Natural killer cell (primary cell): ENCODE results near the gene RYR1. TPM values are rescaled to one million over a fixed set of nuclear protein-coding genes. Genes with fewer than 3 reads are reported as not detected.

Experiments
- ATAC-seq, 3 donors: fragments of 150-1000 bp in 2 of 3; fragments of 200-7000 bp in 1 of 3; cut with Tn5 transposase; 1 replicate in 1 of 3; 2 replicates in 2 of 3; pipeline ENCODE4 v1.10.0; 2021; ENCODE audit warnings: mild to moderate bottlenecking in 2 of 3, moderate library complexity in 2 of 3
- DNase-seq, 2 donors: peaks; one replicate each; pipeline versions ENCODE4 v3.0.0 to v3.0.0-alpha.2; 2013 to 2021; ENCODE audit warnings: mixed read lengths in 1 of 2
- H3K27ac ChIP-seq: one replicate; pipeline ENCODE4 v1.5.1; 2013; ENCODE audit warnings: mild to moderate bottlenecking, low read length
- H3K27me3 ChIP-seq: one replicate; pipeline ENCODE4 v1.6.1; 2013; ENCODE audit warnings: low read length; ENCODE audit not compliant: control insufficient read depth, insufficient read depth
- H3K36me3 ChIP-seq: one replicate; pipeline ENCODE4 v1.6.1; 2013; ENCODE audit warnings: low read length; ENCODE audit not compliant: control insufficient read depth, insufficient read depth
- H3K4me1 ChIP-seq: one replicate; pipeline ENCODE4 v1.6.1; 2013; ENCODE audit warnings: low read length; ENCODE audit not compliant: control insufficient read depth, insufficient read depth
- H3K4me3 ChIP-seq: one replicate; pipeline ENCODE4 v1.5.1; 2013; ENCODE audit warnings: low read length
- H3K9me3 ChIP-seq: one replicate; pipeline ENCODE4 v1.6.1; 2013; ENCODE audit warnings: low read length; ENCODE audit not compliant: control insufficient read depth, insufficient read depth
- H3K27ac Mint-ChIP-seq, 2 donors: one replicate each; pipeline ENCODE4 v1.8.0; 2022; ENCODE audit warnings: mild to moderate bottlenecking in 2 of 2, mixed read lengths in 2 of 2, moderate library complexity in 1 of 2
- H3K27me3 Mint-ChIP-seq, 2 donors: one replicate each; pipeline ENCODE4 v1.8.0; 2022; ENCODE audit warnings: low read depth in 2 of 2, mixed read lengths in 2 of 2
- H3K36me3 Mint-ChIP-seq: one replicate; pipeline ENCODE4 v1.8.0; 2022; ENCODE audit warnings: mixed read lengths
- H3K4me1 Mint-ChIP-seq, 2 donors: one replicate each; pipeline ENCODE4 v1.8.0; 2022; ENCODE audit warnings: mixed read lengths in 2 of 2
- H3K4me3 Mint-ChIP-seq: one replicate; pipeline ENCODE4 v1.8.0; 2022; ENCODE audit warnings: mild to moderate bottlenecking, moderate library complexity, mixed read lengths
- H3K9me3 Mint-ChIP-seq, 2 donors: one replicate each; pipeline ENCODE4 v1.8.0; 2022; ENCODE audit warnings: mixed read lengths in 2 of 2
- WGBS: methylation state at CpG from one replicate; pipeline ENCODE4 v1.1.7; 2013; ENCODE audit warnings: missing lambda C conversion rate; ENCODE audit not compliant: insufficient coverage; 5-methylcytosine and 5-hydroxymethylcytosine counted together
- intact Hi-C: fragments of 100-400 bp; cut with micrococcal nuclease; formaldehyde crosslinking; loops from one replicate; pipeline ENCODE4 v1.14.2; 2022
- total RNA-seq, 4 donors: library from RNA; stranded (reverse); fragments of 120-200 nt in 1 of 4; gene quantifications; one replicate each; pipeline versions ENCODE4 v1.2.3 to v1.2.4, GENCODE V29; 2013 to 2022
- TF ChIP-seq, protein P1 (sequence below): fragments of 200-600 bp; IDR thresholded peaks from one replicate; pipeline ENCODE4 v1.8.0; 2022; ENCODE audit warnings: antibody characterized with exemption

The RYR1 gene
- total RNA-seq, 3 donors from 2014 or later (not counting 1 experiment from before 2014, with no cell fraction given), result 0.05 to 1.0 (median 0.65) TPM

DNA sequence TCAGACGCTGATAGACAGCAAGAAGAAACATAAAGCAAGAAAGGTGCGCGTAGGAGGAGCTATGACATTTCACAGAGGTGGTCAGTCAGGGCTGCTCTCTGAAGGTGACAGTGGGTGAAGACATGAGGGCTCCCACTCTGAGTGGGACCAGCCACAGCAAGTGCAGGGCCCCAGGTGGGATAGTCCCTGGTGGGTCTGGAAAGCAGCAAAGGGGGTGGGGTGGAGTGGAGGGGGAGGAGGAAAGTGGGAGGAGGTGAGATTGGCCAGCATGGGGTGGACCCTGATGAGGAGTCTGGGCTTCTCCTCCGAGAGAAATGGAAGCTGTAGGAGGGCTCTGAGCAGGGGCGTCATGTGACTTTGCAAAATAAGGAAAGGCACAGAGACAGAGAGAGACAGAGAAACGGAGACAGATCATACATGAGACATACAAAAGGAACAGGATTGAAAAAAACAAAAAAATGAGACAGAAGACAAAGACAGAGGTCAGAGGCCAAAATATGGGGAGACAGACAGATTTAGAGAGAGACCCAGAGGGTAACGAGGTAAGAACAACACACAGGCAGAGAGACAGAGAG, 181.6 kb downstream of the RYR1 start:
- TF ChIP-seq, protein P1, sequence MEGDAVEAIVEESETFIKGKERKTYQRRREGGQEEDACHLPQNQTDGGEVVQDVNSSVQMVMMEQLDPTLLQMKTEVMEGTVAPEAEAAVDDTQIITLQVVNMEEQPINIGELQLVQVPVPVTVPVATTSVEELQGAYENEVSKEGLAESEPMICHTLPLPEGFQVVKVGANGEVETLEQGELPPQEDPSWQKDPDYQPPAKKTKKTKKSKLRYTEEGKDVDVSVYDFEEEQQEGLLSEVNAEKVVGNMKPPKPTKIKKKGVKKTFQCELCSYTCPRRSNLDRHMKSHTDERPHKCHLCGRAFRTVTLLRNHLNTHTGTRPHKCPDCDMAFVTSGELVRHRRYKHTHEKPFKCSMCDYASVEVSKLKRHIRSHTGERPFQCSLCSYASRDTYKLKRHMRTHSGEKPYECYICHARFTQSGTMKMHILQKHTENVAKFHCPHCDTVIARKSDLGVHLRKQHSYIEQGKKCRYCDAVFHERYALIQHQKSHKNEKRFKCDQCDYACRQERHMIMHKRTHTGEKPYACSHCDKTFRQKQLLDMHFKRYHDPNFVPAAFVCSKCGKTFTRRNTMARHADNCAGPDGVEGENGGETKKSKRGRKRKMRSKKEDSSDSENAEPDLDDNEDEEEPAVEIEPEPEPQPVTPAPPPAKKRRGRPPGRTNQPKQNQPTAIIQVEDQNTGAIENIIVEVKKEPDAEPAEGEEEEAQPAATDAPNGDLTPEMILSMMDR, result no peak
- no peaks in the 10 kb centered on the region for H3K27me3 ChIP-seq
- 88% methylated on average over 7 of the region's 7 CpGs for WGBS
- H3K36me3 ChIP-seq, result peaks cover 23% of the 10 kb centered on the region
- peaks cover 50% of the 10 kb centered on the region for H3K4me1 ChIP-seq
- H3K36me3 Mint-ChIP-seq, result no peaks in the 10 kb centered on the region
- H3K4me3 Mint-ChIP-seq, result peak overlapping the region; percentile 33
- no peaks in the 10 kb centered on the region for H3K27me3 Mint-ChIP-seq
- intact Hi-C loops, result no loop called here
- no peak for ATAC-seq
- no peak overlapping the region for H3K27ac ChIP-seq
- H3K27ac Mint-ChIP-seq, result no peak overlapping the region
- peaks cover 37 to 62% of the 10 kb centered on the region in 2 donors for H3K4me1 Mint-ChIP-seq
- no peaks in the 10 kb centered on the region for H3K9me3 ChIP-seq
- H3K9me3 Mint-ChIP-seq, result no peaks in the 10 kb centered on the region
- H3K4me3 ChIP-seq, result no peak overlapping the region
- no peak for DNase-seq

- TF ChIP-seq, protein P1, result no peak
- ATAC-seq, result no peak
- intact Hi-C loops, result no loop called here
- Histone ChIP-seq H3K9me3 (no peaks in the 10 kb centered on the region), H3K4me3 (no peak overlapping the region), H3K27ac (peak overlapping the region; percentile 6), H3K4me1 (peaks cover 52% of the 10 kb centered on the region), H3K27me3 (no peaks in the 10 kb centered on the region), H3K36me3 (peaks cover 19% of the 10 kb centered on the region)
- no peaks in the 10 kb centered on the region for H3K9me3 Mint-ChIP-seq
- peaks cover 41 to 64% of the 10 kb centered on the region in 2 donors for H3K4me1 Mint-ChIP-seq
- H3K27ac Mint-ChIP-seq, result peak overlapping the region; percentile 98
- H3K36me3 Mint-ChIP-seq, result no peaks in the 10 kb centered on the region
- no peaks in the 10 kb centered on the region for H3K27me3 Mint-ChIP-seq
- H3K4me3 Mint-ChIP-seq, result peak overlapping the region; percentile 100
- WGBS, result 78% methylated on average over 5 of the region's 6 CpGs
- peak in 1 of 2 donors; percentile 24 for DNase-seq
These were observed 182.8 kb downstream of the RYR1 start for GRCh38 chr19:38616265-38616664.

DNA sequence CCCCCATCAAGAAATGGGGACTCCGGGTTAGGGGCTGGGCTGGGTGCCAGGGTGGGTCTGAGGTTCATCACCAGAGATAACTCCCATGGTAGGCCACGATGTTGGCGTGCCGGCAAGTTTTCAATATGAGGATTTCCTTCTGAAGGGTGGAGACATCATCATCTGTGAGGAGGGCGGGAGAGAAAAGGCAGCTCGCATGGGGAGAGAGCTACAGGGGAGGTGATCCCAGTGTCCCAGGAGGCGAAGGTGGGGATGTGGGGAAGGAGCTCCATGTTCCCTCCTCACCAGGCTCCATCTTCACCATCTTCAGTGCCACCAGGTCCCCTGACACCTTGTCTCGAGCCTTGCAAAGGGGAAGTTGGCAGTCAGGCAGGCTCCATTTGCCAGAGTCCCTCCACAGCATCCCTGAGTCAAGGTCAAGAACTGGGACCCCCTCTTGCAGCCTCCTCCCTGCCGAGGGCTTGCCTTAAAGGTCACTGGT, 183.8 kb downstream of the RYR1 start:
- H3K27me3 ChIP-seq, result no peaks in the 10 kb centered on the region

More for the DNA sequence above, 183.8 kb downstream of the RYR1 start:
- no peaks in the 10 kb centered on the region for H3K27me3 Mint-ChIP-seq
- H3K9me3 Mint-ChIP-seq, result no peaks in the 10 kb centered on the region
- H3K27ac ChIP-seq, result peak overlapping the region; percentile 76
- peak overlapping the region; percentile 98 for H3K27ac Mint-ChIP-seq
- ATAC-seq (no peak), DNase-seq (peak in 1 of 2 donors; percentile 48)
- peak overlapping the region; percentile 87 for H3K4me3 ChIP-seq
- no peaks in the 10 kb centered on the region for H3K9me3 ChIP-seq
- H3K36me3 Mint-ChIP-seq, result no peaks in the 10 kb centered on the region
- intact Hi-C loops, result no loop called here
- peak overlapping the region; percentile 100 for H3K4me3 Mint-ChIP-seq
- peaks cover 24% of the 10 kb centered on the region for H3K36me3 ChIP-seq
- TF ChIP-seq, protein P1, result no peak
- peaks cover 41 to 69% of the 10 kb centered on the region in 2 donors for H3K4me1 Mint-ChIP-seq
- WGBS, result 5% methylated on average over 7 of the region's 9 CpGs
- H3K4me1 ChIP-seq, result peaks cover 52% of the 10 kb centered on the region
